ENCODE data around the gene WFDC11.

WFDC11 gene

GRCh38 chr20:45621593-45621992 lies 48.4 kb downstream of the WFDC11 start:
- DNase-seq, result no peak

DNA sequence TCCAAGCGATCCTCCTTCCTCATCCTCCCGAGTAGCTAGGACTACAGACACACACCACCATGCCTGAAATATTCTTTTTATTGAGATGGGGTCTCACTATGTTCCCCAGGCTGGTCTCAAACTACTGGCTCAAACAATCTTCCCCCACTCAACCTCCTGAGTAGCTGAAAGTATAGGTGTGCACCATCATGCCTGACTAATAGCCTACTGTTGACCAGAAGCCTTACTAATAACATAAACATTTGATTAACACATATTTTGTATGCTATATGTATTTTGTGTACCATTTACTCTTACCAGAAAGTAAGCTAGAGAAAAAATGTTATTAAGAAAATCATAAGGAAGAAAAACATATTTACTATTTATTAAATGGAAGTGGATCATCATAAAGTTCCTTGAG lies 52.4 kb downstream of the WFDC11 start:
- DNase-seq, result no peak

GRCh38 chr20:45612314-45612713 lies 57.7 kb downstream of the WFDC11 start:
- DNase-seq, result no peak

- DNase-seq, result no peak
Observed at GRCh38 chr20:45611054-45611453, 59.0 kb downstream of the WFDC11 start.

DNA sequence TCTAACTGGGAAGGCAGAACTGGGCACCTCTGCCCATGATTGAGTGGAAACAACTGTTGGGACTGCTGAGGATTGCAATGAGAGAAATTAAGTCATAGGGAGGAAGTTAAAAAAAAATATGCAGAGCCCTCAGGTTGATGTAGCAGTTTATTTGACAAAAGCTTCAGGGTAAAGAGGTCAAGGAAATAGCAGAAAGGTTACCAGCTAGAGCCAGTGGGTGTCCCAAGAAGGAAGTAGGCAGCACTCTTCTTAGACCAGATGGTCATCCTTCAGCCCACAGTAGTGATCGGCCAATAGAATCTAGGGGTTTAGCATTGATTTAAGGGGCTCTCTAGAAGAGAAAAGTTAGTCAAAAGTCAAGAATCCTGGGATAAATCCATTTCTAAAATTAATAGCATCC lies 62.2 kb downstream of the WFDC11 start:
- DNase-seq, result no peak

All from retina (tissue), 1 donor.